H54 (cell line): ENCODE measurements around the gene FAM81A.
"Not testable (repeated sequence)": the region's sequence is repeated elsewhere in the genome, so short reads cannot be mapped to it uniquely, and the experiment has no call there.

Experiments used
- DNase-seq: peaks from one replicate; pipeline ENCODE4 v3.0.0; 2011; ENCODE audit warnings: low spot score, mixed read lengths; ENCODE audit not compliant: insufficient read length
- FAIRE-seq: peaks from 3 replicates; lab custom pipeline; 2011; peaks lifted over from hg19 to GRCh38; lab: Jason Lieb, UNC
- POLR2A ChIP-seq: IDR thresholded peaks from 2 replicates; pipeline ENCODE4 v1.6.1; 2011; ENCODE audit warnings: low read depth, mild to moderate bottlenecking, low read length

Gene FAM81A

GRCh38 chr15:59406446-59406845, 31.5 kb upstream of the FAM81A start:
- no peak for FAIRE-seq
- DNase-seq, result no peak
- TF ChIP-seq POLR2A, result no peak

- no peak for DNase-seq
- FAIRE-seq, result no peak
- TF ChIP-seq POLR2A, result no peak
These were observed 30.0 kb upstream of the FAM81A start for GRCh38 chr15:59407946-59408345.

DNA sequence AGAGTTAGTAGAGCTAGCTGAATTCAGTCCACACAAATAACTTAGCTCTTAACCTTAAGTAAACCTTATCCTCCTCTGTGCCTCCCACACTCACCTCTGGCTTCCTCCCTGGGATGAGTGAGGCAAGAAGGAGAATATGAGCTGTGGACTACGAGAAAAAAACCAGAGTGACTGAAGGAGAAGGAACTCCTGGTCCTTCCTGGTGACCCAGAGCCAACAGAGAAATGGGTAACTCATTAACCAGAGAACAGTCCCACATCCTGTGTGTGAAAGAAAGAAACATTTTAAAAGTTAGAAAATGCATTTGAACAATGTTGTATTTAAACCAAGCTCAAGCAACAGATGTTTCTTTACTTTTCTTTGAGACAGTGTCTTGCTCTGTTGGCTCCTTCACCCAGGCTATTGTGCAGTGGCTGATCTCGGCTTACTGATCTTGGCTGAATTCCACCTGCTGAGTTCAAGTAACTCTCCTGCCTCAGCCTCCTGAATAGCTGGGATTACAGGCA, 27.5 kb upstream of the FAM81A start:
- no peak for DNase-seq
- FAIRE-seq, result no peak
- TF ChIP-seq POLR2A, result no peak

GRCh38 chr15:59413577-59413976, 24.4 kb upstream of the FAM81A start:
- DNase-seq (no peak), FAIRE-seq (no peak)
- TF ChIP-seq POLR2A, result no peak

GRCh38 chr15:59416816-59417215, 21.2 kb upstream of the FAM81A start:
- TF ChIP-seq POLR2A, result no peak
- FAIRE-seq, result no peak
- DNase-seq, result no peak

DNA sequence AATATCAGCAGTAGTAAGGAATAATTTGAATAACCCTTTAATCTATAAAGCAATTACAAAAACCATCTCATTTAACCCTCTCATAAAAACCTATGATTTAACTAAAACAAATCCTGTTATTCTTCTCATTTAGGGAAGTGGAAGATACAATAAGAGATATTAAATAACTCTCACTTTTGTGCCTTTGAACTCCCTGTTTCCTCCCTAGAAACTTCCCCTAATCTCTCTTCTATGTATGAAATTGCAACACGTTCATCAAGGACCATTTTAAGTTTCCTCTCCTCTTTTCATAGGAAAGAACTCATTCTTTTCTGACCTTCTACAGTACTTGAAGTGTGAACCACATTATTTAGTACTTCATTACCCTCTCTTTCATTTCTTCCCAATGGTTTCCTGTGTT, 18.8 kb upstream of the FAM81A start:
- DNase-seq (no peak), FAIRE-seq (no peak)
- TF ChIP-seq POLR2A, result no peak

- TF ChIP-seq POLR2A, result no peak
- DNase-seq (no peak), FAIRE-seq (no peak)
These were observed 17.9 kb upstream of the FAM81A start for GRCh38 chr15:59420108-59420507.

DNA sequence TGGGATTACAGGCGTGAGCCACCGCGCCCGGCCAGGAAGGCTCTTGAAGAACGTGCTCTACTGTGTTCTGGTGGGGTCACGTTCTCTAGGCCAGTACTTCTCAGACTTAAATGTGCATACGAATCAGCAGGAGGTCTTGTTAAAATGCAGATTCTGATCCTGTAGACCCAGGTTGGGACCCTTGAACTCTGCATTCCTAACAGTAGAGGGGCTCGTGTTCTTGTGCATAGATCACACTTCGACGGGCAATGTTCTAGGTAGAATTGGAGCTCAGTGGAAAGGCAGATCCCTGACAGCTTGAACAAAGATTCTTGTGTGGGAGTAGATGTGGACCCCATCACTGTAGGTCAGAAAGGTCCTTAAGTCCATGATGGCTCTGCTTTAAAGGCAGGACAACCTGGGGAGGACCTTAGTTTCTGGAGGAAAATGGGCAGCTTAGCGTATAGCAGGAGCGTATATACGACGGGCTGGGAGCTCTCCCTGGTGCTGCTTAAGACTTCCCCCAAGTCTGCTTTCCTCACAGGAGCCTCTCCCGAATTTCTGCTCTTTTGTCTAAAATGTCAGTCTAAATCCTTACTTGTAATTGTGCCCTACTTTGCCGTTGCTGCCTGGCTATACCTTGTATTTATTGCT, 16.9 kb upstream of the FAM81A start:
- DNase-seq, result no peak
- FAIRE-seq, result no peak
- no peak for TF ChIP-seq POLR2A

DNA sequence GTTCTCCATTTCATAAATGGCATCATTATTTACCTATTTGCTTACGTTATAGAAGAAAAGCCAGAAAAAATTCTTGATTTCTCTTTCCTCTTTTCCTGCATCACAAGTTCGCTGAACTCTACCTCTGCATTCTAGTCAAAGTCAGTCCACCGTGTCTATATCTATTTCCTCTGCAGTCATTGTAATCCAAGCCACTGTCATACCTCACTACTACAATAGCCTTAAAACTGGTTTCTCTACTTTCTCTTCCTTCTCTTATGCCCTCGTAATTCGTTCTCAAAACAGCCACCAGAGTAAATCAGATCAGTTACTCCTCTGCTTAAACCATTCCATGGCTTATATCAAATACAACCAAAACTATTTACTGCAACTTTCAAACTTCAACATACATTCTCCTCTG, 13.4 kb upstream of the FAM81A start:
- DNase-seq (no peak), FAIRE-seq (no peak)
- no peak for TF ChIP-seq POLR2A

DNA sequence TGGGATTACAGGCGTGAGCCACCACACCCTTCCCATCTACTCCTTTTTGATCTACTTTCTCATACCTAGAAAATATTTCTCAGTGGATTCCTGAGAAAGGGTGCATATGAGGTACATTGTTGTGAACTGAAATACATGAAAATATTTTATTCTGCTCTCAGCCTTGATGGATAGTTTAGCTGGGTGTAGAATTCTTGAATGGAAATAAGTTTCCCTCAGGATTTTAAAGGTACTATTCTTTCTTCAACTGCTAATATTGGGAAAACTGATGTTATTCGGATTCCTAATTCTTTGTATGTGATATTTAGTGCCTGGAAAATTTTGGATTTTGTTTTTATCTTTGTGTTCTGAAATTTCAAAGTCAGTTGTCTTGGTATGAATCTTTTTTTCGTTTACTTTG, 9.1 kb upstream of the FAM81A start:
- FAIRE-seq, DNase-seq: not testable (repeated sequence)

- FAIRE-seq, result no peak
These were observed 5.6 kb upstream of the FAM81A start for GRCh38 chr15:59432389-59432788.

GRCh38 chr15:59434481-59434880, 3.5 kb upstream of the FAM81A start:
- no peak for TF ChIP-seq POLR2A
- FAIRE-seq, result no peak
- DNase-seq, result no peak

More at GRCh38 chr15:59432389-59432788, 5.6 kb upstream of the FAM81A start:
- no peak for TF ChIP-seq POLR2A
- no peak for DNase-seq

DNA sequence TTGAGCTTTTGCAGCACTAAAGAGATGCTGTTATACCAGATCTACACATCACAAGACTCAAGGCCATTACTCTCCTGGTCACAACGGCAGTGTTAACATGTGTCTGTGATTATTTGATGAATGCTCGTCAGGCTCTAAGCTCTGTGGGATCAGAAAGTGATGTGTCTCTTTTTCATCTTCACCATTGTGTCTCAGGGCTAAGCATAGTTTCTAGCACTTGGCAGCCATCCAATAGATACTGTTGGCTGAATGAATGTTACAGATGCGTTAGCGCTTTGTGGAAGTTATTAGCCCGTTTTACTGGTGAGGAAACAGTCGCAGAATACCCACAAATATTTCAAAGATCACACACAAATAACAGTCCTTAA, 1.2 kb upstream of the FAM81A start:
- no peak for FAIRE-seq
- DNase-seq, result no peak
- TF ChIP-seq POLR2A, result no peak

DNA sequence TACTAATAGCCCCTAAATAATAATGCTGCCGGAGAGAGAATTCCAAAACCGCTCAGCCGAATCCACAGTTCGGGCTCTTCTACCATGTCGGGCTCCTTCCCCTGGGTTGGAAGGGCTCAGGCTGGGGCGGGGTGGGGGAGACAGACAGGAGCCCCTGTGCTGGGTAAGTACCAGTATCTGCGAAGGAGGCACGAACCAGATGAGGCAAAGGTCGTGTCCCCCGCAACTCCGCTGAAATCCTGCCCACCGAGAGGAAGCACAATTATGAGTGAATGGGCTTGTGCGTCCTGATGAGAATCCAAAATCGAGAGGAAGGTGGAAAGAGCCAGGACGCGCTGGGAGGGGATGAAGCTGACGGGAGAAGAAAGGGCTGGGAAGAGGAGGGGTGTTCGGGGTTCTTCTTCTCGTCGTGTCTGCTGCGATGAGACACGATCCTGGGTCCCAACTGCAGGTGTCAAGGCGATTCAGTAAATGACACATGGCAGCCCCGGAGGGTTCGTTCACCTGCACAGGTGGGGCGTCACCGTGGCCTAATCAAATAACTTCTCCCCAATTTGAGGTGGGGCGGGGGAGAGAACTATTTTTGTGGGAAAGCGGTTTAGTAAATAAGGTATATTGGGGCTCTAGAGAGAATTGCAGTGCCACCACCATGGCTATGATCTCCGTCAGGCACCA, 707 bp upstream of the FAM81A start:
- FAIRE-seq (no peak), DNase-seq (no peak)
- no peak for TF ChIP-seq POLR2A
